GM23338 (cell line): ENCODE measurements around the gene TMPRSS13. TPM values are rescaled to one million over a fixed set of nuclear protein-coding genes. Genes with fewer than 3 reads are reported as not detected.

Source experiments
- ATAC-seq: fragments of 200-7000 bp; cut with Tn5 transposase; 3 replicates; pipeline ENCODE4 v1.9.1; 2020
- DNase-seq: peaks from one replicate; pipeline ENCODE4 v3.0.0-alpha.2; 2015; ENCODE audit warnings: low spot score
- H2AFZ ChIP-seq: fragments of 200-600 bp; sonication (generic); 2 replicates; pipeline ENCODE4 v1.8.0; 2016; ENCODE audit warnings: antibody characterized with exemption, mild to moderate bottlenecking, moderate library complexity
- H3F3A ChIP-seq: fragments of 200-600 bp; sonication (generic); replicated peaks from 2 replicates; pipeline ENCODE4 v1.8.0; 2017; ENCODE audit warnings: antibody characterized with exemption, mixed run types, low read depth
- H3K27ac ChIP-seq: fragments of 200-600 bp; sonication (generic); 2 replicates; pipeline ENCODE4 v1.6.1; 2016; ENCODE audit warnings: low read depth
- H3K27me3 ChIP-seq: fragments of 200-600 bp; sonication (generic); 2 replicates; pipeline ENCODE4 v1.8.0; 2016; ENCODE audit warnings: mild to moderate bottlenecking, mixed run types, moderate library complexity; ENCODE audit not compliant: insufficient read depth
- H3K36me3 ChIP-seq: fragments of 200-600 bp; sonication (generic); 2 replicates; pipeline ENCODE4 v1.8.0; 2016; ENCODE audit warnings: mild to moderate bottlenecking; ENCODE audit not compliant: insufficient read depth
- H3K4me1 ChIP-seq: fragments of 200-600 bp; sonication (generic); 2 replicates; pipeline ENCODE4 v1.8.0; 2016; ENCODE audit warnings: mild to moderate bottlenecking, moderate library complexity; ENCODE audit not compliant: insufficient read depth
- H3K4me2 ChIP-seq: fragments of 200-600 bp; sonication (generic); 2 replicates; pipeline ENCODE4 v1.7.1; 2017; ENCODE audit warnings: mixed run types
- H3K4me3 ChIP-seq: fragments of 200-600 bp; sonication (generic); 2 replicates; pipeline ENCODE4 v1.6.1; 2016; ENCODE audit warnings: mixed run types
- H3K79me2 ChIP-seq: fragments of 200-600 bp; sonication (generic); replicated peaks from 2 replicates; pipeline ENCODE4 v1.8.0; 2017; ENCODE audit warnings: mild to moderate bottlenecking; ENCODE audit not compliant: insufficient read depth
- H3K9me2 ChIP-seq: fragments of 200-600 bp; sonication (generic); 2 replicates; pipeline ENCODE4 v1.8.0; 2017; ENCODE audit not compliant: insufficient read depth
- H4K20me1 ChIP-seq: fragments of 200-600 bp; sonication (generic); replicated peaks from 2 replicates; pipeline ENCODE4 v1.8.0; 2017; ENCODE audit warnings: mild to moderate bottlenecking; ENCODE audit not compliant: insufficient read depth
- H3K27ac Mint-ChIP-seq: 2 replicates; pipeline ENCODE4 v1.8.0; 2020; ENCODE audit warnings: inconsistent platforms, mild to moderate bottlenecking, moderate library complexity, mixed read lengths
- H3K27me3 Mint-ChIP-seq: 3 replicates; pipeline ENCODE4 v1.8.0; 2022; ENCODE audit warnings: low read depth, mild to moderate bottlenecking, moderate library complexity, mixed read lengths, inconsistent platforms; ENCODE audit not compliant: insufficient read depth, poor library complexity
- H3K36me3 Mint-ChIP-seq: 3 replicates; pipeline ENCODE4 v1.8.0; 2021; ENCODE audit warnings: low read depth, mild to moderate bottlenecking, inconsistent platforms, moderate library complexity, mixed read lengths
- H3K4me1 Mint-ChIP-seq: 3 replicates; pipeline ENCODE4 v1.8.0; 2020; ENCODE audit warnings: mild to moderate bottlenecking, inconsistent platforms, mixed read lengths
- H3K4me3 Mint-ChIP-seq: 3 replicates; pipeline ENCODE4 v1.8.0; 2021; ENCODE audit warnings: moderate library complexity, mild to moderate bottlenecking, inconsistent platforms, mixed read lengths
- H3K9me3 Mint-ChIP-seq: 3 replicates; pipeline ENCODE4 v1.8.0; 2020; ENCODE audit warnings: moderate library complexity, mild to moderate bottlenecking, inconsistent platforms, mixed read lengths
- CREB1 ChIP-seq: fragments of 250-450 bp; sonication (Bioruptor Pico); IDR thresholded peaks from 2 replicates; pipeline ENCODE4 v1.5.0; 2020; ENCODE audit warnings: low read depth, mild to moderate bottlenecking, moderate library complexity
- EZH2phosphoT487 ChIP-seq: fragments of 200-600 bp; sonication (generic); IDR thresholded peaks from one replicate; pipeline ENCODE4 v1.8.1; 2018; ENCODE audit warnings: antibody characterized with exemption; ENCODE audit not compliant: unreplicated experiment
- JUNB ChIP-seq: IDR thresholded peaks from one replicate; pipeline ENCODE4 v1.6.1; 2016; ENCODE audit warnings: antibody characterized with exemption; ENCODE audit not compliant: unreplicated experiment
- STAT1 ChIP-seq: IDR thresholded peaks from one replicate; pipeline ENCODE4 v1.6.1; 2016; ENCODE audit warnings: antibody characterized with exemption; ENCODE audit not compliant: unreplicated experiment
- ZNF114 ChIP-seq: fragments of 250-450 bp; sonication (Bioruptor Pico); IDR thresholded peaks from 2 replicates; pipeline ENCODE4 v1.5.0; 2020; ENCODE audit warnings: mild to moderate bottlenecking, moderate library complexity
- ZNF331 ChIP-seq: fragments of 250-450 bp; sonication (Bioruptor Pico); IDR thresholded peaks from 2 replicates; pipeline ENCODE4 v1.5.0; 2020; ENCODE audit warnings: low read depth, mild to moderate bottlenecking, moderate library complexity
- polyA plus RNA-seq: library from polyadenylated mRNA; unstranded; fragments of >200 nt; fragmentation: Nextera tagmentation; extraction: Ambion mirVana; gene quantifications from 2 replicates; pipeline ENCODE4 v1.2.1, GENCODE V29; 2016
- total RNA-seq: library from RNA; depleted of rRNA; stranded (reverse); fragments of >200 nt; shearing (Covaris generic); gene quantifications from 2 replicates; pipeline ENCODE4 v1.2.3, GENCODE V29; 2014
- TF ChIP-seq, protein P1 (sequence below): IDR thresholded peaks from one replicate; pipeline ENCODE4 v1.6.1; 2018; ENCODE audit warnings: antibody characterized with exemption; ENCODE audit not compliant: unreplicated experiment
- TF ChIP-seq, protein P2 (sequence below): fragments of 250-450 bp; sonication (Bioruptor Pico); IDR thresholded peaks from 2 replicates; pipeline ENCODE4 v1.5.0; 2020; ENCODE audit warnings: mild to moderate bottlenecking, moderate library complexity

Gene TMPRSS13
- total and polyA plus RNA-seq, 2 experiments from 2014 or later: 0.31 TPM; not detected in 1

DNA sequence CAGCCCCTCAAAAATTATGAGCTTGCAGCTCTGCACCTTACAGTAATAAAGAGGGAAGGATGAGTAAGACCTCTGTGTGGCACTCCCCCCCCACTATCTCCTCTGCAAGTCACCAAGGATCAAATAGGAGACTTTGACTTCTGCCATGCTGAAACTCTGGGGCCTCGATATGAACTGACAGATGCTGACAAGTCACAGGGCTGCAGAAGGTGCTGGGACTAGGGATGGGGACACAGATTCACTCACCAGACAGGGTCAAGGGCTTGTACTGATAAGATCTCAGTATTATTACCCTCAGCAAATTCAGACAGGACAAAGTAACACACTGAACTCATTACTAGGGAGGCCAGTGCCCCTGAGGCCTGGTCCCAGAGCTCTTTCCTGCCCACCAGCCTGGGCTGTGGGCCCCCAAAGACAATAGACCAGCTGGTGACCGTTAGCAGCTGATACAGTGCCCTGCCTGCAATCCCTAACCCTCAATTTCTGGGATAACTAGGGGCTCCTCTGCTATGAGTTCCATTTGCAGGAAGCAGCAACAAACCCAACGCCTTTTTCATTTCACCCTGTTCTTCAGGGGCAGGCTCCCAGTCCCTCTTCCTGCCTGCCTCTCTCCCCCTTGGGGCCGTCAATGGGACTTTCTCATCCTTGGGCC, 20.1 kb downstream of the TMPRSS13 start:
- Mint-ChIP-seq H3K4me3 (no peak overlapping the region), H3K27ac (no peak overlapping the region; the same call in 1 of the 2 replicates), H3K9me3 (no peaks in the 10 kb centered on the region), H3K4me1 (peaks cover 10% of the 10 kb centered on the region), H3K27me3 (peaks cover 6% of the 10 kb centered on the region), H3K36me3 (no peaks in the 10 kb centered on the region)
- TF ChIP-seq CREB1: no peak
- TF ChIP-seq, protein P1, sequence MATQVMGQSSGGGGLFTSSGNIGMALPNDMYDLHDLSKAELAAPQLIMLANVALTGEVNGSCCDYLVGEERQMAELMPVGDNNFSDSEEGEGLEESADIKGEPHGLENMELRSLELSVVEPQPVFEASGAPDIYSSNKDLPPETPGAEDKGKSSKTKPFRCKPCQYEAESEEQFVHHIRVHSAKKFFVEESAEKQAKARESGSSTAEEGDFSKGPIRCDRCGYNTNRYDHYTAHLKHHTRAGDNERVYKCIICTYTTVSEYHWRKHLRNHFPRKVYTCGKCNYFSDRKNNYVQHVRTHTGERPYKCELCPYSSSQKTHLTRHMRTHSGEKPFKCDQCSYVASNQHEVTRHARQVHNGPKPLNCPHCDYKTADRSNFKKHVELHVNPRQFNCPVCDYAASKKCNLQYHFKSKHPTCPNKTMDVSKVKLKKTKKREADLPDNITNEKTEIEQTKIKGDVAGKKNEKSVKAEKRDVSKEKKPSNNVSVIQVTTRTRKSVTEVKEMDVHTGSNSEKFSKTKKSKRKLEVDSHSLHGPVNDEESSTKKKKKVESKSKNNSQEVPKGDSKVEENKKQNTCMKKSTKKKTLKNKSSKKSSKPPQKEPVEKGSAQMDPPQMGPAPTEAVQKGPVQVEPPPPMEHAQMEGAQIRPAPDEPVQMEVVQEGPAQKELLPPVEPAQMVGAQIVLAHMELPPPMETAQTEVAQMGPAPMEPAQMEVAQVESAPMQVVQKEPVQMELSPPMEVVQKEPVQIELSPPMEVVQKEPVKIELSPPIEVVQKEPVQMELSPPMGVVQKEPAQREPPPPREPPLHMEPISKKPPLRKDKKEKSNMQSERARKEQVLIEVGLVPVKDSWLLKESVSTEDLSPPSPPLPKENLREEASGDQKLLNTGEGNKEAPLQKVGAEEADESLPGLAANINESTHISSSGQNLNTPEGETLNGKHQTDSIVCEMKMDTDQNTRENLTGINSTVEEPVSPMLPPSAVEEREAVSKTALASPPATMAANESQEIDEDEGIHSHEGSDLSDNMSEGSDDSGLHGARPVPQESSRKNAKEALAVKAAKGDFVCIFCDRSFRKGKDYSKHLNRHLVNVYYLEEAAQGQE: no peak
- TF ChIP-seq ZNF331 (CRISPR knock-in tag): no peak
- no peak for TF ChIP-seq STAT1
- TF ChIP-seq EZH2phosphoT487: no peak
- TF ChIP-seq, protein P2, sequence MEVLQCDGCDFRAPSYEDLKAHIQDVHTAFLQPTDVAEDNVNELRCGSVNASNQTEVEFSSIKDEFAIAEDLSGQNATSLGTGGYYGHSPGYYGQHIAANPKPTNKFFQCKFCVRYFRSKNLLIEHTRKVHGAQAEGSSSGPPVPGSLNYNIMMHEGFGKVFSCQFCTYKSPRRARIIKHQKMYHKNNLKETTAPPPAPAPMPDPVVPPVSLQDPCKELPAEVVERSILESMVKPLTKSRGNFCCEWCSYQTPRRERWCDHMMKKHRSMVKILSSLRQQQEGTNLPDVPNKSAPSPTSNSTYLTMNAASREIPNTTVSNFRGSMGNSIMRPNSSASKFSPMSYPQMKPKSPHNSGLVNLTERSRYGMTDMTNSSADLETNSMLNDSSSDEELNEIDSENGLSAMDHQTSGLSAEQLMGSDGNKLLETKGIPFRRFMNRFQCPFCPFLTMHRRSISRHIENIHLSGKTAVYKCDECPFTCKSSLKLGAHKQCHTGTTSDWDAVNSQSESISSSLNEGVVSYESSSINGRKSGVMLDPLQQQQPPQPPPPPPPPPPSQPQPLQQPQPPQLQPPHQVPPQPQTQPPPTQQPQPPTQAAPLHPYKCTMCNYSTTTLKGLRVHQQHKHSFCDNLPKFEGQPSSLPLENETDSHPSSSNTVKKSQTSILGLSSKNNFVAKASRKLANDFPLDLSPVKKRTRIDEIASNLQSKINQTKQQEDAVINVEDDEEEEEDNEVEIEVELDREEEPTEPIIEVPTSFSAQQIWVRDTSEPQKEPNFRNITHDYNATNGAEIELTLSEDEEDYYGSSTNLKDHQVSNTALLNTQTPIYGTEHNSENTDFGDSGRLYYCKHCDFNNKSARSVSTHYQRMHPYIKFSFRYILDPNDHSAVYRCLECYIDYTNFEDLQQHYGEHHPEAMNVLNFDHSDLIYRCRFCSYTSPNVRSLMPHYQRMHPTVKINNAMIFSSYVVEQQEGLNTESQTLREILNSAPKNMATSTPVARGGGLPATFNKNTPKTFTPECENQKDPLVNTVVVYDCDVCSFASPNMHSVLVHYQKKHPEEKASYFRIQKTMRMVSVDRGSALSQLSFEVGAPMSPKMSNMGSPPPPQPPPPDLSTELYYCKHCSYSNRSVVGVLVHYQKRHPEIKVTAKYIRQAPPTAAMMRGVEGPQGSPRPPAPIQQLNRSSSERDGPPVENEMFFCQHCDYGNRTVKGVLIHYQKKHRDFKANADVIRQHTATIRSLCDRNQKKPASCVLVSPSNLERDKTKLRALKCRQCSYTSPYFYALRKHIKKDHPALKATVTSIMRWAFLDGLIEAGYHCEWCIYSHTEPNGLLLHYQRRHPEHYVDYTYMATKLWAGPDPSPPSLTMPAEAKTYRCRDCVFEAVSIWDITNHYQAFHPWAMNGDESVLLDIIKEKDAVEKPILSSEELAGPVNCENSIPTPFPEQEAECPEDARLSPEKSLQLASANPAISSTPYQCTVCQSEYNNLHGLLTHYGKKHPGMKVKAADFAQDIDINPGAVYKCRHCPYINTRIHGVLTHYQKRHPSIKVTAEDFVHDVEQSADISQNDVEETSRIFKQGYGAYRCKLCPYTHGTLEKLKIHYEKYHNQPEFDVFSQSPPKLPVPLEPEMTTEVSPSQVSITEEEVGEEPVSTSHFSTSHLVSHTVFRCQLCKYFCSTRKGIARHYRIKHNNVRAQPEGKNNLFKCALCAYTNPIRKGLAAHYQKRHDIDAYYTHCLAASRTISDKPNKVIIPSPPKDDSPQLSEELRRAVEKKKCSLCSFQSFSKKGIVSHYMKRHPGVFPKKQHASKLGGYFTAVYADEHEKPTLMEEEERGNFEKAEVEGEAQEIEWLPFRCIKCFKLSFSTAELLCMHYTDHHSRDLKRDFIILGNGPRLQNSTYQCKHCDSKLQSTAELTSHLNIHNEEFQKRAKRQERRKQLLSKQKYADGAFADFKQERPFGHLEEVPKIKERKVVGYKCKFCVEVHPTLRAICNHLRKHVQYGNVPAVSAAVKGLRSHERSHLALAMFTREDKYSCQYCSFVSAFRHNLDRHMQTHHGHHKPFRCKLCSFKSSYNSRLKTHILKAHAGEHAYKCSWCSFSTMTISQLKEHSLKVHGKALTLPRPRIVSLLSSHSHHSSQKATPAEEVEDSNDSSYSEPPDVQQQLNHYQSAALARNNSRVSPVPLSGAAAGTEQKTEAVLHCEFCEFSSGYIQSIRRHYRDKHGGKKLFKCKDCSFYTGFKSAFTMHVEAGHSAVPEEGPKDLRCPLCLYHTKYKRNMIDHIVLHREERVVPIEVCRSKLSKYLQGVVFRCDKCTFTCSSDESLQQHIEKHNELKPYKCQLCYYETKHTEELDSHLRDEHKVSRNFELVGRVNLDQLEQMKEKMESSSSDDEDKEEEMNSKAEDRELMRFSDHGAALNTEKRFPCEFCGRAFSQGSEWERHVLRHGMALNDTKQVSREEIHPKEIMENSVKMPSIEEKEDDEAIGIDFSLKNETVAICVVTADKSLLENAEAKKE (CRISPR knock-in tag): no peak
- TF ChIP-seq JUNB: no peak
- no peak for TF ChIP-seq ZNF114
- H3K79me2 ChIP-seq: no peaks in the 10 kb centered on the region
- DNase-seq: peak; percentile 37
- H3F3A ChIP-seq: no peaks in the 10 kb centered on the region
- H2AFZ ChIP-seq: no peak overlapping the region
- H3K27me3 ChIP-seq: no peaks in the 10 kb centered on the region
- no peak overlapping the region for H3K4me3 ChIP-seq
- no peak overlapping the region for H3K4me2 ChIP-seq
- H3K9me2 ChIP-seq: no peaks in the 10 kb centered on the region
- no peaks in the 10 kb centered on the region for H4K20me1 ChIP-seq
- no peak overlapping the region for H3K27ac ChIP-seq
- 0 out of 2 replicates have a peak, but pooled peaks cover 3% of the 10 kb centered on the region for H3K4me1 ChIP-seq
- H3K36me3 ChIP-seq: no peaks in the 10 kb centered on the region
- ATAC-seq: peak; percentile 28
